ENCODE measurements around the gene PARVB. TPM values are rescaled to one million over a fixed set of nuclear protein-coding genes. Genes with fewer than 3 reads are reported as not detected.

PARVB gene
- total RNA-seq, 4 donors from 2014 or later = 27.7 to 88.5 (median 41.7) TPM

- no peak for DNase-seq
- H3K4me3 ChIP-seq = no peak overlapping the region
- TF ChIP-seq CTCF (IDR thresholded peaks at IDR 0.05) = no peak
- TF ChIP-seq POLR2A (IDR thresholded peaks at IDR 0.05) = no peak
- no peaks in the 10 kb centered on the region for H3K27me3 ChIP-seq
- no peaks in the 10 kb centered on the region for H3K9me3 ChIP-seq
- H3K4me1 ChIP-seq = no peaks in the 10 kb centered on the region
- H3K27ac ChIP-seq = no peak overlapping the region
- no peaks in the 10 kb centered on the region for H3K36me3 ChIP-seq
- intact Hi-C loops (cut with DNase I; ENCODE audit: low total_unique reads) = no loop called here
Observed at GRCh38 chr22:44191036-44191454, 166.9 kb downstream of the PARVB start.

GRCh38 chr22:44192098-44192815 is 168.2 kb downstream of the PARVB start:
- Histone ChIP-seq H3K27me3 (no peaks in the 10 kb centered on the region), H3K4me1 (no peaks in the 10 kb centered on the region), H3K36me3 (no peaks in the 10 kb centered on the region), H3K27ac (no peak overlapping the region), H3K9me3 (no peaks in the 10 kb centered on the region), H3K4me3 (no peak overlapping the region)
- TF ChIP-seq POLR2A (IDR thresholded peaks at IDR 0.05) (no peak), CTCF (IDR thresholded peaks at IDR 0.05) (no peak)
- DNase-seq = no peak
- intact Hi-C loops (cut with DNase I; ENCODE audit: low total_unique reads) = no loop called here

- Histone ChIP-seq H3K9me3 (no peaks in the 10 kb centered on the region), H3K27ac (no peak overlapping the region), H3K36me3 (no peaks in the 10 kb centered on the region), H3K27me3 (no peaks in the 10 kb centered on the region), H3K4me1 (no peaks in the 10 kb centered on the region), H3K4me3 (no peak overlapping the region)
- intact Hi-C loops (cut with DNase I; ENCODE audit: low total_unique reads) = no loop called here
- DNase-seq = no peak
- TF ChIP-seq POLR2A (IDR thresholded peaks at IDR 0.05) (no peak), CTCF (IDR thresholded peaks at IDR 0.05) (no peak)
Observed at GRCh38 chr22:44192816-44193534, 168.9 kb downstream of the PARVB start.

- no peak for DNase-seq
- Histone ChIP-seq H3K36me3 (no peaks in the 10 kb centered on the region), H3K27ac (no peak overlapping the region), H3K27me3 (no peaks in the 10 kb centered on the region), H3K4me3 (no peak overlapping the region), H3K4me1 (no peaks in the 10 kb centered on the region), H3K9me3 (no peaks in the 10 kb centered on the region)
- TF ChIP-seq CTCF (IDR thresholded peaks at IDR 0.05) = no peak
- no peak for TF ChIP-seq POLR2A (IDR thresholded peaks at IDR 0.05)
- intact Hi-C loops (cut with DNase I; ENCODE audit: low total_unique reads) = no loop called here
Observed at GRCh38 chr22:44193535-44193891, 169.4 kb downstream of the PARVB start.

GRCh38 chr22:44194569-44194968 is 170.5 kb downstream of the PARVB start:
- Histone ChIP-seq H3K36me3 (no peaks in the 10 kb centered on the region), H3K9me3 (no peaks in the 10 kb centered on the region), H3K27me3 (no peaks in the 10 kb centered on the region), H3K4me1 (no peaks in the 10 kb centered on the region), H3K27ac (no peak overlapping the region), H3K4me3 (no peak overlapping the region)
- intact Hi-C loops (cut with DNase I; ENCODE audit: low total_unique reads) = no loop called here
- DNase-seq = no peak
- no peak for TF ChIP-seq CTCF (IDR thresholded peaks at IDR 0.05)
- no peak for TF ChIP-seq POLR2A (IDR thresholded peaks at IDR 0.05)

Data from uterus (tissue), 4 donors.